PC-3 (cell line): ENCODE data around the gene FBXW5. TPM values are rescaled to one million over a fixed set of nuclear protein-coding genes. Genes with fewer than 3 reads are reported as not detected.

Source experiments
- ATAC-seq: fragments of 200-7000 bp; cut with Tn5 transposase; 2 replicates; pipeline ENCODE4 v1.9.1; 2020; ENCODE audit warnings: mild to moderate bottlenecking, moderate library complexity
- BruUV-seq: library from RNA; stranded (reverse); fragments of 400-500 nt; replicated peaks from 2 replicates; lab custom pipeline; 2021; lab: Mats Ljungman, UMichigan
- CTCF ChIA-PET: fragments of 300-600 bp; sonication (Branson Sonifier 250); formaldehyde crosslinking; loops from one replicate; lab custom pipeline; 2022; ENCODE audit warnings: antibody characterized with exemption; lab: Charles Lee
- POLR2A ChIA-PET: fragments of 300-600 bp; sonication (Branson Sonifier 250); formaldehyde crosslinking; loops from one replicate; lab custom pipeline; 2022; ENCODE audit warnings: antibody characterized with exemption; ENCODE audit not compliant: unreplicated experiment; lab: Charles Lee
- DNase-seq: peaks from one replicate; pipeline ENCODE4 v3.0.0-alpha.2; 2015
- H2AFZ ChIP-seq: fragments of 300-600 bp; sonication (generic); 2 replicates; pipeline ENCODE4 v1.6.0; 2016; ENCODE audit warnings: antibody characterized with exemption, low read length
- H3F3A ChIP-seq: fragments of 300-600 bp; sonication (generic); one replicate; pipeline ENCODE4 v1.6.0; 2017; ENCODE audit warnings: antibody characterized with exemption, low read length, control low read depth, mild to moderate bottlenecking; ENCODE audit not compliant: unreplicated experiment
- H3K27ac ChIP-seq: fragments of 300-600 bp; sonication (generic); 2 replicates; pipeline ENCODE4 v1.5.1; 2016; ENCODE audit warnings: mild to moderate bottlenecking, low read length
- H3K27me3 ChIP-seq: fragments of 300-600 bp; sonication (generic); 2 replicates; pipeline ENCODE4 v1.6.1; 2016; ENCODE audit warnings: low read length, mixed read lengths
- H3K36me3 ChIP-seq: fragments of 300-600 bp; sonication (generic); 2 replicates; pipeline ENCODE4 v1.6.1; 2016; ENCODE audit warnings: low read depth, mixed run types, low read length, mixed read lengths
- H3K4me1 ChIP-seq: fragments of 300-600 bp; sonication (generic); 2 replicates; pipeline ENCODE4 v1.5.1; 2016; ENCODE audit warnings: low read length; ENCODE audit not compliant: insufficient read depth
- H3K4me2 ChIP-seq: fragments of 300-600 bp; sonication (generic); 2 replicates; pipeline ENCODE4 v1.6.0; 2016; ENCODE audit warnings: low read length
- H3K4me3 ChIP-seq: fragments of 300-600 bp; sonication (generic); 2 replicates; pipeline ENCODE4 v1.5.1; 2016; ENCODE audit warnings: mild to moderate bottlenecking, low read length, mixed read lengths
- H3K79me2 ChIP-seq: fragments of 300-600 bp; sonication (generic); 2 replicates; pipeline ENCODE4 v1.6.1; 2017; ENCODE audit warnings: low read length, mixed read lengths
- H3K9ac ChIP-seq: fragments of 300-600 bp; sonication (generic); 2 replicates; pipeline ENCODE4 v1.6.0; 2016; ENCODE audit warnings: mild to moderate bottlenecking, low read length
- H3K9me2 ChIP-seq: fragments of 300-600 bp; sonication (generic); replicated peaks from 2 replicates; pipeline ENCODE4 v1.6.1; 2016; ENCODE audit warnings: mixed run types, low read length, mixed read lengths
- H3K9me3 ChIP-seq: fragments of 300-600 bp; sonication (generic); 2 replicates; pipeline ENCODE4 v1.6.1; 2016; ENCODE audit warnings: low read length, mixed read lengths
- H4K20me1 ChIP-seq: fragments of 300-600 bp; sonication (generic); 2 replicates; pipeline ENCODE4 v1.6.1; 2016; ENCODE audit warnings: low read length, mixed read lengths
- EZH2 ChIP-seq: fragments of 300-600 bp; sonication (generic); IDR thresholded peaks from one replicate; pipeline ENCODE4 v1.6.1; 2017; ENCODE audit warnings: antibody characterized with exemption, mild to moderate bottlenecking, low read length; ENCODE audit not compliant: unreplicated experiment
- EZH2phosphoT487 ChIP-seq: fragments of 300-600 bp; sonication (generic); IDR thresholded peaks from 2 replicates; pipeline ENCODE4 v1.6.1; 2018; ENCODE audit warnings: mild to moderate bottlenecking, antibody characterized with exemption, low read length, borderline replicate concordance
- intact Hi-C: fragments of 100-400 bp; cut with micrococcal nuclease; formaldehyde crosslinking; loops from 2 replicates; pipeline ENCODE4 v1.9.0; 2023
- total RNA-seq: library from RNA; depleted of rRNA; stranded (reverse); fragments of >200 nt; gene quantifications from 2 replicates; pipeline ENCODE4 v1.2.3, GENCODE V29; 2014
- TF ChIP-seq, protein P1 (sequence below): fragments of 300-600 bp; sonication (generic); conservative IDR thresholded peaks from 2 replicates; pipeline ENCODE4 v1.5.1; 2017; ENCODE audit warnings: antibody characterized with exemption, low read depth, mild to moderate bottlenecking, low read length

The FBXW5 gene
- total RNA-seq, 1 experiment from 2014 or later = 138 TPM

GRCh38 chr9:136949239-136949816 is 4.8 kb upstream of the FBXW5 start:
- intact Hi-C loops = no loop called here
- ATAC-seq (peak; percentile 8; the same call in 1 of the 2 replicates), DNase-seq (no peak)
- Histone ChIP-seq H3K79me2 (no peaks in the 10 kb centered on the region), H3F3A (no peaks in the 10 kb centered on the region), H3K9ac (peak overlapping the region; percentile 66), H4K20me1 (no peaks in the 10 kb centered on the region), H3K27me3 (no peaks in the 10 kb centered on the region), H3K9me2 (no peaks in the 10 kb centered on the region), H2AFZ (0 out of 2 replicates have a peak overlapping the region, but pooled peaks have one; percentile 13), H3K36me3 (no peaks in the 10 kb centered on the region), H3K9me3 (no peaks in the 10 kb centered on the region), H3K4me2 (peak overlapping the region; percentile 90), H3K4me3 (peak overlapping the region; percentile 69), H3K4me1 (peaks cover 16% of the 10 kb centered on the region), H3K27ac (peak overlapping the region; percentile 54)
- BruUV-seq = no TSS peak
- CTCF ChIA-PET = interaction anchor here (1.0 kb wide), 1 partner anchor 80 kb away, joined by 4 read pairs; no protein-coding TSS in a partner anchor
- no peak for TF ChIP-seq EZH2
- no peak for TF ChIP-seq EZH2phosphoT487
- TF ChIP-seq, protein P1, sequence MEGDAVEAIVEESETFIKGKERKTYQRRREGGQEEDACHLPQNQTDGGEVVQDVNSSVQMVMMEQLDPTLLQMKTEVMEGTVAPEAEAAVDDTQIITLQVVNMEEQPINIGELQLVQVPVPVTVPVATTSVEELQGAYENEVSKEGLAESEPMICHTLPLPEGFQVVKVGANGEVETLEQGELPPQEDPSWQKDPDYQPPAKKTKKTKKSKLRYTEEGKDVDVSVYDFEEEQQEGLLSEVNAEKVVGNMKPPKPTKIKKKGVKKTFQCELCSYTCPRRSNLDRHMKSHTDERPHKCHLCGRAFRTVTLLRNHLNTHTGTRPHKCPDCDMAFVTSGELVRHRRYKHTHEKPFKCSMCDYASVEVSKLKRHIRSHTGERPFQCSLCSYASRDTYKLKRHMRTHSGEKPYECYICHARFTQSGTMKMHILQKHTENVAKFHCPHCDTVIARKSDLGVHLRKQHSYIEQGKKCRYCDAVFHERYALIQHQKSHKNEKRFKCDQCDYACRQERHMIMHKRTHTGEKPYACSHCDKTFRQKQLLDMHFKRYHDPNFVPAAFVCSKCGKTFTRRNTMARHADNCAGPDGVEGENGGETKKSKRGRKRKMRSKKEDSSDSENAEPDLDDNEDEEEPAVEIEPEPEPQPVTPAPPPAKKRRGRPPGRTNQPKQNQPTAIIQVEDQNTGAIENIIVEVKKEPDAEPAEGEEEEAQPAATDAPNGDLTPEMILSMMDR = no peak
- POLR2A ChIA-PET = interaction anchor here (0.6 kb wide), 2 partner anchors 121 to 202 kb away, joined by 10 to 42 read pairs; partner anchors contain the start of gene SAPCD2

- ATAC-seq = no peak
- Histone ChIP-seq H3K9me2 (no peaks in the 10 kb centered on the region), H3K27ac (no peak overlapping the region), H4K20me1 (no peaks in the 10 kb centered on the region), H3F3A (no peaks in the 10 kb centered on the region), H3K9me3 (no peaks in the 10 kb centered on the region), H3K9ac (no peak overlapping the region), H3K4me2 (no peak overlapping the region), H3K36me3 (no peaks in the 10 kb centered on the region), H3K27me3 (no peaks in the 10 kb centered on the region), H3K79me2 (peaks cover 11% of the 10 kb centered on the region), H3K4me3 (no peak overlapping the region), H3K4me1 (peaks cover 16% of the 10 kb centered on the region), H2AFZ (no peak overlapping the region)
- POLR2A ChIA-PET = interaction anchor here (1.0 kb wide), 1 partner anchor 87 kb away, joined by 3 read pairs; no protein-coding TSS in a partner anchor
- intact Hi-C loops = loop anchor here (1.0 kb wide), 1 partner anchor 87 kb away; no protein-coding TSS in a partner anchor
- DNase-seq = peak; percentile 36
- CTCF ChIA-PET = interaction anchor here (0.5 to 1.5 kb wide), 6 partner anchors 17 to 243 kb away, joined by 3 to 17 read pairs (median 4); partner anchors contain the start of genes CLIC3 and NPDC1
- no peak for TF ChIP-seq EZH2phosphoT487
- TF ChIP-seq, protein P1 = peak; percentile 44
- no TSS peak for BruUV-seq
Observed at GRCh38 chr9:136947955-136948510, 3.5 kb upstream of the FBXW5 start.
